Measurements from ENCODE around the gene SORL1.

- TF ChIP-seq CTCF (IDR thresholded peaks at IDR 0.05) (no peak), POLR2A (IDR thresholded peaks at IDR 0.05) (no peak)
Measured at GRCh38 chr11:121478895-121479697, 27.0 kb downstream of the SORL1 start.
